Caco-2 (cell line): ENCODE results near the gene C12orf60. TPM values are rescaled to one million over a fixed set of nuclear protein-coding genes. Genes with fewer than 3 reads are reported as not detected.

Experiments
- BruUV-seq: library from RNA; stranded (reverse); fragments of 400-500 nt; replicated peaks from 2 replicates; lab custom pipeline; 2021; lab: Mats Ljungman, UMichigan
- CTCF ChIA-PET: fragments of 300-600 bp; sonication (Branson Sonifier 250); formaldehyde crosslinking; loops from one replicate; lab custom pipeline; 2022; ENCODE audit warnings: antibody characterized with exemption; lab: Charles Lee
- POLR2A ChIA-PET: fragments of 300-600 bp; sonication (Branson Sonifier 250); formaldehyde crosslinking; loops from one replicate; lab custom pipeline; 2022; ENCODE audit warnings: antibody characterized with exemption; lab: Charles Lee
- DNase-seq, 2 experiments: peaks; one replicate each; pipeline versions ENCODE4 v3.0.0 to v3.0.0-alpha.2; 2020 to 2022
- H3K27me3 ChIP-seq: replicated peaks from 2 replicates; pipeline ENCODE4 v1.6.0; 2011; ENCODE audit warnings: low read length; ENCODE audit not compliant: control insufficient read depth, insufficient read depth
- H3K36me3 ChIP-seq: 2 replicates; pipeline ENCODE4 v1.5.1; 2011; ENCODE audit warnings: low read length; ENCODE audit not compliant: control insufficient read depth, insufficient read depth
- H3K4me1 ChIP-seq: fragments of 250-450 bp; sonication (Bioruptor Pico); 2 replicates; pipeline ENCODE4 v1.5.1; 2020; ENCODE audit warnings: mild to moderate bottlenecking
- H3K4me3 ChIP-seq: 2 replicates; pipeline ENCODE4 v1.5.1; 2011; ENCODE audit warnings: low read depth, mild to moderate bottlenecking, control low read depth, low read length
- H3K9me3 ChIP-seq: fragments of 250-450 bp; sonication (Bioruptor Pico); 2 replicates; pipeline ENCODE4 v1.5.1; 2020; ENCODE audit warnings: mild to moderate bottlenecking, moderate library complexity
- H3K27ac Mint-ChIP-seq: one replicate; pipeline ENCODE4 v1.8.0; 2022; ENCODE audit warnings: mixed read lengths; ENCODE audit not compliant: unreplicated experiment
- H3K27me3 Mint-ChIP-seq: one replicate; pipeline ENCODE4 v1.8.0; 2022; ENCODE audit warnings: mixed read lengths; ENCODE audit not compliant: insufficient read depth, unreplicated experiment
- H3K36me3 Mint-ChIP-seq: one replicate; pipeline ENCODE4 v1.8.0; 2022; ENCODE audit warnings: mild to moderate bottlenecking, mixed read lengths; ENCODE audit not compliant: insufficient read depth, unreplicated experiment
- H3K4me1 Mint-ChIP-seq: one replicate; pipeline ENCODE4 v1.8.0; 2022; ENCODE audit warnings: low read depth, mixed read lengths; ENCODE audit not compliant: unreplicated experiment
- H3K4me3 Mint-ChIP-seq: one replicate; pipeline ENCODE4 v1.8.0; 2022; ENCODE audit warnings: mild to moderate bottlenecking, moderate library complexity, mixed read lengths; ENCODE audit not compliant: unreplicated experiment
- H3K9me3 Mint-ChIP-seq: one replicate; pipeline ENCODE4 v1.8.0; 2022; ENCODE audit warnings: mixed read lengths; ENCODE audit not compliant: unreplicated experiment
- intact Hi-C: fragments of 100-400 bp; cut with micrococcal nuclease; formaldehyde crosslinking; loops from one replicate; pipeline ENCODE4 v1.10.0; 2022; ENCODE audit not compliant: unreplicated experiment
- total RNA-seq: library from RNA; stranded (reverse); gene quantifications from 2 replicates; pipeline ENCODE4 v1.2.3, GENCODE V29; 2022
- TF ChIP-seq, protein P1 (sequence below), 2 experiments: fragments of 200-600 bp in 1 of 2; IDR thresholded peaks; 1 replicate in 1 of 2; 2 replicates in 1 of 2; pipeline versions ENCODE4 v1.5.1 to v1.8.0; 2011 to 2022; ENCODE audit warnings: antibody characterized with exemption in 1 of 2, control low read depth in 1 of 2, inconsistent platforms in 1 of 2, low read depth in 1 of 2, low read length in 1 of 2, mild to moderate bottlenecking in 1 of 2, moderate library complexity in 1 of 2; ENCODE audit not compliant: insufficient read depth in 1 of 2, severe bottlenecking in 1 of 2, unreplicated experiment in 1 of 2

The C12orf60 gene
- total RNA-seq, 1 experiment from 2014 or later = 2.8 TPM

DNA sequence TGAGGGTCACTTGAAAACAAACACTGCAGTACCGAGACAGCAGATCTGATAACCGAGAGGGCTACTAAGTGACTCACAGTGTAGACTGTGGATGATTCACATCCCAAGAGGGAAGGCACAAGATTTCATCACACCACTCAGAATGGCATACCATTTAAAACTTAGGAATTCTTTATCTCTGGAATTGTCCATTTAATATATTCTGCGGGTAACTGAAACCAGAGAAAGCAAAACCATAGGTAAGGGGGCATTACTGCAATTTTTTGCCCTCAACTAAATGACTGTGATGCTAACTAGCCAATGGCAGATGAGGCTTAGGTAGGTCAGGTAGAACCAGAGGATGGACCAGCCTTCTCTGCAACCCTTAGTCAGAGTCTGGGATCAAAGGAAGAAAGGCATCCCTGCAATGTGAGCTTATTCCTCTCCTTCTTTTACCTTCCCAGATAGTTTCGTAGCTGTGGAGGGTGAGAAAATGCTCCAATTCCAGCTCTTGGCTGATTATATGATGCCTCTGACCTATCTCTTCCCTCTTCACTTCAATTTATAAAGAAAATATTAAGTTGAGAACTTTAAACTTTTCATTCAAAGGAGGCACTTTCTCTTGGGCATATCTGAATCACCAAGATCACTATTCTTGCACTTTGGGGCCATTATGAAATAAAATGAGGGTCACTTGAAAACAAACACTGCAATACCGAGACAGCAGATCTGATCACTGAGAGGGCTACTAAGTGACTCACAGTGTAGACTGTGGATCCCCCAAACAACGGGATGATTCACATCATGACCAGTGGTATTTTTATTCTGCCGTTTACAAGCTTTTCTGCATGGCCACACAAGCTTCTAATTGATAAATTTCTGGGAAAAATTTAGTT is 33.1 kb downstream of the C12orf60 start:
- ChIA-PET CTCF (no interaction called here), POLR2A (no interaction called here)
- H3K4me1 ChIP-seq = peaks cover 30% of the 10 kb centered on the region
- H3K4me3 ChIP-seq = no peak overlapping the region
- no peaks in the 10 kb centered on the region for H3K36me3 Mint-ChIP-seq
- peaks cover 12% of the 10 kb centered on the region for H3K4me1 Mint-ChIP-seq
- intact Hi-C loops = no loop called here
- TF ChIP-seq, protein P1, sequence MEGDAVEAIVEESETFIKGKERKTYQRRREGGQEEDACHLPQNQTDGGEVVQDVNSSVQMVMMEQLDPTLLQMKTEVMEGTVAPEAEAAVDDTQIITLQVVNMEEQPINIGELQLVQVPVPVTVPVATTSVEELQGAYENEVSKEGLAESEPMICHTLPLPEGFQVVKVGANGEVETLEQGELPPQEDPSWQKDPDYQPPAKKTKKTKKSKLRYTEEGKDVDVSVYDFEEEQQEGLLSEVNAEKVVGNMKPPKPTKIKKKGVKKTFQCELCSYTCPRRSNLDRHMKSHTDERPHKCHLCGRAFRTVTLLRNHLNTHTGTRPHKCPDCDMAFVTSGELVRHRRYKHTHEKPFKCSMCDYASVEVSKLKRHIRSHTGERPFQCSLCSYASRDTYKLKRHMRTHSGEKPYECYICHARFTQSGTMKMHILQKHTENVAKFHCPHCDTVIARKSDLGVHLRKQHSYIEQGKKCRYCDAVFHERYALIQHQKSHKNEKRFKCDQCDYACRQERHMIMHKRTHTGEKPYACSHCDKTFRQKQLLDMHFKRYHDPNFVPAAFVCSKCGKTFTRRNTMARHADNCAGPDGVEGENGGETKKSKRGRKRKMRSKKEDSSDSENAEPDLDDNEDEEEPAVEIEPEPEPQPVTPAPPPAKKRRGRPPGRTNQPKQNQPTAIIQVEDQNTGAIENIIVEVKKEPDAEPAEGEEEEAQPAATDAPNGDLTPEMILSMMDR (IDR thresholded peaks at IDR 0.05; ENCODE audit: insufficient read depth in 1 of 2, low read depth in 1 of 2, low read length in 1 of 2, severe bottlenecking in 1 of 2, unreplicated experiment in 1 of 2) = no peak
- no TSS peak for BruUV-seq
- peak overlapping the region; percentile 37 for H3K4me3 Mint-ChIP-seq
- H3K27ac Mint-ChIP-seq = peak overlapping the region; percentile 75
- peaks cover 5% of the 10 kb centered on the region for H3K27me3 Mint-ChIP-seq
- no peaks in the 10 kb centered on the region for H3K27me3 ChIP-seq
- DNase-seq = peak in 1 of 2 experiments; percentile 33
- H3K9me3 Mint-ChIP-seq = peaks cover 21% of the 10 kb centered on the region
- H3K36me3 ChIP-seq = no peaks in the 10 kb centered on the region
- H3K9me3 ChIP-seq = no peaks in the 10 kb centered on the region

DNA sequence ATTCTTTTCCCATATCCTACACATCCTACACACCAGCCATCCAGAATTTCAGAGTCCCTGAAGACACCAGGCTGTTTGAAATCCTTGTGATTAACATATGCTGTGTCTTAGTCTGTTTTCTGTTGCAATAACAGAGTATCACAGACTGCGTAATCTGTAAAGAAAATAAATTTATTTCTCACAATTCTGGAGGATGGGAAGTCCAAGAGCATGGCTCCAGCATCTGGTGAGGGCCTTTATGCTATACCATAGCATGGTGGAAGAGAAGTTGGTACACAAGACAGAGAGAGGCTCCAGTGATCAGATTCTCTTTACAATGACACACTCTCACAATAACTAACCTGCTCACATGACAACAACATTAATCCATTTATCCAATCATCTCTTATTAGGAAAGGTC is 35.8 kb downstream of the C12orf60 start:
- POLR2A ChIA-PET = no interaction called here
- DNase-seq = no peak
- no TSS peak for BruUV-seq
- Histone ChIP-seq H3K4me3 (no peak overlapping the region), H3K36me3 (no peaks in the 10 kb centered on the region), H3K27me3 (no peaks in the 10 kb centered on the region), H3K4me1 (peaks cover 52% of the 10 kb centered on the region), H3K9me3 (no peaks in the 10 kb centered on the region)
- intact Hi-C loops = no loop called here
- H3K27me3 Mint-ChIP-seq = no peaks in the 10 kb centered on the region
- H3K4me3 Mint-ChIP-seq = no peak overlapping the region
- peaks cover 25% of the 10 kb centered on the region for H3K4me1 Mint-ChIP-seq
- CTCF ChIA-PET = no interaction called here
- H3K9me3 Mint-ChIP-seq = peaks cover 11% of the 10 kb centered on the region
- H3K27ac Mint-ChIP-seq = no peak overlapping the region
- TF ChIP-seq, protein P1 (IDR thresholded peaks at IDR 0.05; ENCODE audit: insufficient read depth in 1 of 2, low read depth in 1 of 2, low read length in 1 of 2, severe bottlenecking in 1 of 2, unreplicated experiment in 1 of 2) = no peak
- no peaks in the 10 kb centered on the region for H3K36me3 Mint-ChIP-seq

DNA sequence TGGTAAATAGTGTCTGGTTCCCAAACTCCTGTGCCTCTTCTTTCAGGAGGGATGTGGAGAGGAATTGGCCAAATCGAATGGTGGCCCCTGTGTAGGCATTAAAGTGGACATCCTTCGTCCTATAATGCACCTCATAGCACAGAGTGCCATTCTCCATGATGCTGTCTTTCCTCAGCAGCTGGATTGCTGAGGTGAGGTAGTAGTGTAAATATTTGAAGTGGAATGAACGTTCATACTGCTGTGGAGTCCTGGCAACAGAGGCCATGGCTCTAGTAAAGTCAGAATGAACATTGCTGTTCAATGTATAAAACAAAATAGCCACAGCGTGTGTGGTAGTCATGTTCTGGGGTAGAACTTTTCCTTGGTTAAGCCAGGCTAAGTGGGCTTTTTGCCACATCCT is 37.1 kb downstream of the C12orf60 start:
- peaks cover 25% of the 10 kb centered on the region for H3K4me1 Mint-ChIP-seq
- DNase-seq = no peak
- TF ChIP-seq, protein P1 (IDR thresholded peaks at IDR 0.05; ENCODE audit: insufficient read depth in 1 of 2, low read depth in 1 of 2, low read length in 1 of 2, severe bottlenecking in 1 of 2, unreplicated experiment in 1 of 2) = no peak
- H3K4me3 ChIP-seq = no peak overlapping the region
- no peaks in the 10 kb centered on the region for H3K27me3 ChIP-seq
- CTCF ChIA-PET = interaction anchor here (1.4 kb wide), 1 partner anchor 155 kb away, joined by 3 read pairs; no protein-coding TSS in a partner anchor
- no peaks in the 10 kb centered on the region for H3K36me3 ChIP-seq
- peaks cover 11% of the 10 kb centered on the region for H3K9me3 Mint-ChIP-seq
- no peaks in the 10 kb centered on the region for H3K36me3 Mint-ChIP-seq
- POLR2A ChIA-PET = no interaction called here
- no peak overlapping the region for H3K4me3 Mint-ChIP-seq
- intact Hi-C loops = loop anchor here (5.0 kb wide), 1 partner anchor 38 kb away; the partner anchor contains the start of genes C12orf60 and WBP11
- peaks cover 48% of the 10 kb centered on the region for H3K4me1 ChIP-seq
- H3K27me3 Mint-ChIP-seq = no peaks in the 10 kb centered on the region
- no TSS peak for BruUV-seq
- no peak overlapping the region for H3K27ac Mint-ChIP-seq
- H3K9me3 ChIP-seq = no peaks in the 10 kb centered on the region
